ENCODE data around the gene AKAP14. TPM values are rescaled to one million over a fixed set of nuclear protein-coding genes. Genes with fewer than 3 reads are reported as not detected.
"Not testable (repeated sequence)": the region's sequence is repeated elsewhere in the genome, so short reads cannot be mapped to it uniquely, and the experiment has no call there.

The AKAP14 gene
- total RNA-seq, 2 donors from 2014 or later: not detected

- no peaks in the 10 kb centered on the region for H3K4me1 ChIP-seq
- H3K4me3 ChIP-seq: peak overlapping the region; percentile 14 to 32
- no peak for DNase-seq (ENCODE audit: low spot score)
- H3K27me3 ChIP-seq: no peaks in the 10 kb centered on the region
- no peaks in the 10 kb centered on the region for H3K36me3 ChIP-seq
- no peak overlapping the region for H3K27ac ChIP-seq
- TF ChIP-seq CTCF (IDR thresholded peaks at IDR 0.05): peak; percentile 18 to 56
- no peaks in the 10 kb centered on the region for H3K9me3 ChIP-seq
Measured at GRCh38 chrX:119887721-119888425, 7.8 kb upstream of the AKAP14 start.

DNA sequence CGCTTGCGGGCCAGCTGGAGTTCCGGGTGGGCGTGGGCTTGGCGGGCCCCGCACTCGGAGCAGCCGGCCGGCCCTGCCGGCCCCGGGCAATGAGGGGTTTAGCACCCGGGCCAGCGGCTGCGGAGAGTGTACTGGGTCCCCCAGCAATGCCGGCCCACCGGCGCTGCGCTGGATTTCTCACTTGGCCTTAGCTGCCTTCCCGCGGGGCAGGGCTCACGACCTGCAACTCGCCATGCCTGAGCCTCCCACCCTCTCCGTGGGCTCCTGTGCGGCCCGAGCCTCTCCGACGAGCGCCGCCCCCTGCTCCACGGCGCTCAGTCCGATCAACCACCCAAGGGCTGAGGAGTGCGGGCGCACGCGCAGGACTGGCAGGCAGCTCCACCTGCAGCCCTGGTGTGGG is 5.1 kb upstream of the AKAP14 start:
- H3K27me3 ChIP-seq: not testable (repeated sequence)

DNA sequence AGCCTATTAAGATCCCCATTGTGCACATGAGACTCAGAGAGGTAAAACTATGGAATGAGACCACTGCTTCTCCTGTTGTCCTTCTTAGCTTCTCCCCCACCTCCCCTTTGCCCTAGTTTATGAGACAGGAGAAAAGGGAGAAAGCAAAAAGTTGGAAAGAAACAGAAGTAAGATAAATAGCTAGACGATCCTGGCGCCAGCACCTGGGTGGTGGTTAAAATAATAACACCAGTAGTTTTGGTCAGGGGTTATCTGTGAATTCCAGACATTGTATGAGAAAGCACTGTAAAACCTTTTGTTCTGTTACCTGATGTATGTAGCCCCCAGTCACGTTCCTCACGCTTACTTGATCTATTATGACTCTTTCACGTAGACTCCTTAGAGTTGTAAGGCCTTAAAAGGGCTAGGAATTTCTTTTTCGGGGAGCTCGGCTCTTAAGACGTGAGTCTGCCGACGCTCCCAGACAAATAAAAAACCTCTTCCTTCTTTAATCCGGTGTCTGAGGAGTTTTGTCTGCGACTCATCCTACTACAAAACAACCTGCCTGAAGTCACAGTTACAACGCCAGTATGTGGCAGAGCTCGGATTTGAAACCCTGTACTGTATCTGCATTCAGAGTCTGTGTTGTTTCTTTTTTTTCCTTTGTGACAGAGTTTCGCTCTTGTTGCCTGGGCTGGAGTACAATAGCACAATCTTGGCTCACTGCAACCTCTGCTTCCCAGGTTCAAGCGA is 3.6 kb upstream of the AKAP14 start:
- DNase-seq (ENCODE audit: low spot score): not testable (repeated sequence)

More for the DNA sequence above, 5.1 kb upstream of the AKAP14 start:
- DNase-seq (ENCODE audit: low spot score); H3K4me1 ChIP-seq; H3K4me3 ChIP-seq; H3K9me3 ChIP-seq; H3K36me3 ChIP-seq; H3K27ac ChIP-seq: not testable (repeated sequence)

GRCh38 chrX:119899125-119899524 is 3.4 kb downstream of the AKAP14 start:
- DNase-seq (ENCODE audit: low spot score): no peak

More for the DNA sequence above, 3.6 kb upstream of the AKAP14 start:
- not testable (repeated sequence) for H3K4me3 ChIP-seq, H3K27ac ChIP-seq, H3K36me3 ChIP-seq, H3K9me3 ChIP-seq, H3K4me1 ChIP-seq, H3K27me3 ChIP-seq

GRCh38 chrX:119900976-119901375 is 5.3 kb downstream of the AKAP14 start:
- TF ChIP-seq CTCF (IDR thresholded peaks at IDR 0.05): no peak
- DNase-seq (ENCODE audit: low spot score): no peak
- no peak overlapping the region for H3K4me3 ChIP-seq
- H3K27ac ChIP-seq: no peak overlapping the region
- H3K9me3 ChIP-seq: no peaks in the 10 kb centered on the region
- H3K4me1 ChIP-seq: no peaks in the 10 kb centered on the region
- no peaks in the 10 kb centered on the region for H3K36me3 ChIP-seq
- H3K27me3 ChIP-seq: no peaks in the 10 kb centered on the region

More at GRCh38 chrX:119899125-119899524, 3.4 kb downstream of the AKAP14 start:
- Histone ChIP-seq H3K4me1 (no peaks in the 10 kb centered on the region), H3K27ac (no peak overlapping the region), H3K4me3 (no peak overlapping the region), H3K27me3 (no peaks in the 10 kb centered on the region), H3K36me3 (no peaks in the 10 kb centered on the region), H3K9me3 (no peaks in the 10 kb centered on the region)
- no peak for TF ChIP-seq CTCF (IDR thresholded peaks at IDR 0.05)

- no peak for DNase-seq (ENCODE audit: low spot score)
Measured at GRCh38 chrX:119916310-119916709, 20.6 kb downstream of the AKAP14 start.

More at GRCh38 chrX:119916310-119916709, 20.6 kb downstream of the AKAP14 start:
- no peak for TF ChIP-seq CTCF (IDR thresholded peaks at IDR 0.05)
- Histone ChIP-seq H3K27ac (no peak overlapping the region), H3K27me3 (no peaks in the 10 kb centered on the region), H3K36me3 (no peaks in the 10 kb centered on the region), H3K4me1 (no peaks in the 10 kb centered on the region), H3K9me3 (no peaks in the 10 kb centered on the region), H3K4me3 (no peak overlapping the region)
